HG03095 (cell line): ENCODE measurements around the gene RBMS3.

Experiments used
- ATAC-seq: cut with Tn5 transposase; IDR thresholded peaks from one replicate; pipeline ENCODE4 v1.9.1; 2021; ENCODE audit warnings: moderate library complexity; ENCODE audit not compliant: unreplicated experiment

RBMS3 gene

GRCh38 chr3:29275309-29275708, 5.6 kb upstream of the RBMS3 start:
- ATAC-seq: no peak

GRCh38 chr3:29277249-29277648, 3.6 kb upstream of the RBMS3 start:
- ATAC-seq: no peak

GRCh38 chr3:29279286-29279685, 1.6 kb upstream of the RBMS3 start:
- ATAC-seq: no peak

- no peak for ATAC-seq
These were observed 1.1 kb upstream of the RBMS3 start for GRCh38 chr3:29279806-29280205.

GRCh38 chr3:29281094-29281343, 148 bp downstream of the RBMS3 start:
- no peak for ATAC-seq

GRCh38 chr3:29281344-29282241, 722 bp downstream of the RBMS3 start:
- peak; percentile 52 for ATAC-seq

GRCh38 chr3:29282427-29283230, 1.8 kb downstream of the RBMS3 start:
- no peak for ATAC-seq

GRCh38 chr3:29283231-29284119, 2.6 kb downstream of the RBMS3 start:
- no peak for ATAC-seq

GRCh38 chr3:29284497-29284896, 3.6 kb downstream of the RBMS3 start:
- no peak for ATAC-seq

GRCh38 chr3:29285471-29286071, 4.7 kb downstream of the RBMS3 start:
- no peak for ATAC-seq

GRCh38 chr3:29286478-29287240, 5.8 kb downstream of the RBMS3 start:
- ATAC-seq: no peak

- no peak for ATAC-seq
These were observed 9.7 kb downstream of the RBMS3 start for GRCh38 chr3:29290596-29290995.

- no peak for ATAC-seq
These were observed 10.6 kb downstream of the RBMS3 start for GRCh38 chr3:29291260-29291981.

- ATAC-seq: no peak
These were observed 11.1 kb downstream of the RBMS3 start for GRCh38 chr3:29291982-29292363.

GRCh38 chr3:29293421-29293820, 12.6 kb downstream of the RBMS3 start:
- ATAC-seq: no peak

- no peak for ATAC-seq
These were observed 17.1 kb downstream of the RBMS3 start for GRCh38 chr3:29297998-29298397.

GRCh38 chr3:29301332-29302019, 20.6 kb downstream of the RBMS3 start:
- no peak for ATAC-seq

GRCh38 chr3:29302619-29303018, 21.7 kb downstream of the RBMS3 start:
- ATAC-seq: no peak

- no peak for ATAC-seq
These were observed 26.4 kb downstream of the RBMS3 start for GRCh38 chr3:29307295-29307694.
